ENCODE measurements around the gene SMTNL2.

Gene SMTNL2

DNA sequence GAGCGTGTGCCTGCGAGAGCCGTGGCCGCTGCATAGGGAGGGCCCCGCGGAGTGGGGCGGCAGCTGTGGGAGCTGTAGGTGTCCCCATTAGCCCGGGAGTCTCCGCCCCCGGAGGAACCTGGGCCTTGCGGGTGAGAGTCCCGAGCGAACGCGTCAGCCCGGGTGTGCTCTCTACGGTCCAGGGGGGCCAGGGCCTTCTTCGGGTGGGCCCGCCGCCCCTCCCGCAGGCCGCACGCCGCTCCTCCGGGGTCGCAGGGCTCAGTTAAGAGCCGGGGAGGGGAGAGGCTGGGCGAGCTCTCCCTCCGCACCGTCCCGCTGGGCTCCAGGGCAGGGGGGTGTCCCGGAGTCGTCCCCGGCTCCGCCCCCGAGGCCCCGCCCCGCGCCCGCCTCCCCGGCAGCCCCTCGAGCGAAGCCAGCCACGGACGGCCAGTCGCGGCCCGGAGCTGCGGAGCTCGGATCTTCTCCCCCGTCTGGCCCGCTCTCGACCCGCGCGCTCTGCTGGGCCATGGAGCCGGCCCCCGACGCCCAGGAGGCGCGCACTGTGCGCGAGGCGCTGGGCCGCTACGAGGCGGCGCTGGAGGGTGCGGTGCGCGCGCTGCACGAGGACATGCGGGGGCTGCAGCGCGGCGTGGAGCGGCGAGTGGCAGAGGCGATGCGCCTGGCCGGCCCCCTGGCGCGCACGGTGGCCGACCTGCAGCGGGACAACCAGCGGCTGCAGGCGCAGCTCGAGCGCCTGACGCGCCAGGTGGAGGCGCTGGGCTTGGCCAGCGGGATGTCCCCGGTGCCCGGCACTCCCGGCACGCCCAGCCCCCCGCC lies at the start of gene SMTNL2:
TSS of gene SMTNL2 (plus strand) at position 429 of the 816 bp plus-strand sequence. CDS start at position 506, 77 bp downstream.
- Mint-ChIP-seq H3K4me1 (peaks cover 85% of the 10 kb centered on the region), H3K4me3 (peak within 1 kb of the TSS; percentile 89), H3K36me3 (ENCODE audit: low read depth) (no peaks in the 10 kb centered on the region), H3K9me3 (no peaks in the 10 kb centered on the region), H3K27ac (no peak within 1 kb of the TSS), H3K27me3 (ENCODE audit: low read depth, poor library complexity) (peaks cover 54% of the 10 kb centered on the region)
- peak; percentile 84 for DNase-seq
- TF ChIP-seq, protein P1, sequence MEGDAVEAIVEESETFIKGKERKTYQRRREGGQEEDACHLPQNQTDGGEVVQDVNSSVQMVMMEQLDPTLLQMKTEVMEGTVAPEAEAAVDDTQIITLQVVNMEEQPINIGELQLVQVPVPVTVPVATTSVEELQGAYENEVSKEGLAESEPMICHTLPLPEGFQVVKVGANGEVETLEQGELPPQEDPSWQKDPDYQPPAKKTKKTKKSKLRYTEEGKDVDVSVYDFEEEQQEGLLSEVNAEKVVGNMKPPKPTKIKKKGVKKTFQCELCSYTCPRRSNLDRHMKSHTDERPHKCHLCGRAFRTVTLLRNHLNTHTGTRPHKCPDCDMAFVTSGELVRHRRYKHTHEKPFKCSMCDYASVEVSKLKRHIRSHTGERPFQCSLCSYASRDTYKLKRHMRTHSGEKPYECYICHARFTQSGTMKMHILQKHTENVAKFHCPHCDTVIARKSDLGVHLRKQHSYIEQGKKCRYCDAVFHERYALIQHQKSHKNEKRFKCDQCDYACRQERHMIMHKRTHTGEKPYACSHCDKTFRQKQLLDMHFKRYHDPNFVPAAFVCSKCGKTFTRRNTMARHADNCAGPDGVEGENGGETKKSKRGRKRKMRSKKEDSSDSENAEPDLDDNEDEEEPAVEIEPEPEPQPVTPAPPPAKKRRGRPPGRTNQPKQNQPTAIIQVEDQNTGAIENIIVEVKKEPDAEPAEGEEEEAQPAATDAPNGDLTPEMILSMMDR (IDR thresholded peaks at IDR 0.05), result no peak

DNA sequence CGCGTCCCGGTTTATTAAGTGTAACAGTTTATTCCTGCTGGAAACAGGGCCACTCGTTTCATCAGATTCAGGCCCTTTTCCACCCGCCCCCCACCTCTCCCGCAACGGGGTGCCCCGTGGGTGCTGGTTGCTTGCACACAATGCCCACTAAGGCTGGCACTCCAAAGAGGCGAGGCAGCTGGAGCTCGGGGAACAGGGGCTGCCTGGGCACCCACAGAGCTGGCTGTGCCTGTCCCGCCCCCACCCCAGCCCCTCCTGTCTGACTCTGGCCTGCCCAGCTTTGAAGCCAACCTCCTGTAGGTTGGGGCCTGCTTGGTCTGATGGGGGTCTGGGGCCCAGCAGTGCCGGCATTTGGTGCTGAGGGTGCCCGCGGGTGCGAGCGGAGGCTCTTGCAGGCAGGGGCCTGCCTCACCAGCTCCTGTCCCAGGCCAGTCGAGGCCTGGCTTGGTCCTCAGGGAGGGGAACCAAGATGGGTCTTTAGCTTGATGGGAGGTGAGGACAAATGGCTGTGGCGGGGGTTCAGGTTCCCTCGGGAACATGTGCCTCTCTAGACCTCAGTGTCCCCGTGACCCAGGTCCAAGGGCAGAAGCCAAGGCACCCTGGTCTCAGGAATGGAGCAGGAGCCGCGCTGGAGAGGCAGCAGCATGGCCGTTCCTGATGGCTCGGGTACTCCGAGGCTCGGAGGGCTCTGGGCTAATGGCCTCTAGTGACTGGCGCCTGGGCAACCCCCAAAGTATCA lies 49.2 kb upstream of the SMTNL2 start:
- Mint-ChIP-seq H3K4me1 (peaks cover 35% of the 10 kb centered on the region), H3K36me3 (ENCODE audit: low read depth) (peaks cover 4% of the 10 kb centered on the region), H3K27ac (no peak overlapping the region), H3K9me3 (no peaks in the 10 kb centered on the region), H3K27me3 (ENCODE audit: low read depth, poor library complexity) (peaks cover 7% of the 10 kb centered on the region), H3K4me3 (no peak overlapping the region)
- DNase-seq, result no peak
- TF ChIP-seq, protein P1 (IDR thresholded peaks at IDR 0.05), result no peak

DNA sequence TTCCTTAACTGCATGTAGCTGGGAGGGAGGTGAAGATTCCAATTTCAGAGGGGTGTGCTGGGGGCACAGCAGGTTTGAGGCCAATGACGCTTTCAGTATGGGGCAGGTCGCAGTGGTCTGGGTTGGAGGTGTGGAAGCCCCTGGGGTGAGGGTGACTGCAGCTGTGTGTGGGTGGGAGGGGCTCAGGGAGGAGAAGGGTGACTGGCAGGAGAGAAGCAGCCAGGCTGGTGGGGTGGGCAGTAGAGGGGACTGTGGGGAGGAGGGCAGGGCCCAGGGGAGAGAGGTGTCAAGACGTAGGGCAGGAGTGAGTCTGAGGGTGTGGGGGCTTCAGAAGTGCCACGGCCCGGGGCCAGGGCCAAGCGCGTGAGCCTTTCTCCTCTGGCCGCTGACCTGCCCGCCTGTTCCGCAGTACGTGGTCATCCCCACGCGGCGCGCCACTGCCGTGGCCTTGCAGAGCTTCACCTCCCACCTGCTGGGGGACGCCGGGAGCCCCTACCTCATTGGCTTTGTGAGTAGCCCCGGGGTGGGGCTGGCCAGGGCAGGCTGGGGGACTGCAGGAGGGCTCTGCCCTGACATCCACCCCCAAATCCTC lies 48.6 kb upstream of the SMTNL2 start:
- TF ChIP-seq, protein P1 (IDR thresholded peaks at IDR 0.05), result no peak
- no peaks in the 10 kb centered on the region for H3K9me3 Mint-ChIP-seq
- DNase-seq, result no peak
- peaks cover 3% of the 10 kb centered on the region for H3K27me3 Mint-ChIP-seq (ENCODE audit: low read depth, poor library complexity)
- no peak overlapping the region for H3K27ac Mint-ChIP-seq
- no peak overlapping the region for H3K4me3 Mint-ChIP-seq
- H3K36me3 Mint-ChIP-seq (ENCODE audit: low read depth), result peaks cover 4% of the 10 kb centered on the region
- peaks cover 42% of the 10 kb centered on the region for H3K4me1 Mint-ChIP-seq

DNA sequence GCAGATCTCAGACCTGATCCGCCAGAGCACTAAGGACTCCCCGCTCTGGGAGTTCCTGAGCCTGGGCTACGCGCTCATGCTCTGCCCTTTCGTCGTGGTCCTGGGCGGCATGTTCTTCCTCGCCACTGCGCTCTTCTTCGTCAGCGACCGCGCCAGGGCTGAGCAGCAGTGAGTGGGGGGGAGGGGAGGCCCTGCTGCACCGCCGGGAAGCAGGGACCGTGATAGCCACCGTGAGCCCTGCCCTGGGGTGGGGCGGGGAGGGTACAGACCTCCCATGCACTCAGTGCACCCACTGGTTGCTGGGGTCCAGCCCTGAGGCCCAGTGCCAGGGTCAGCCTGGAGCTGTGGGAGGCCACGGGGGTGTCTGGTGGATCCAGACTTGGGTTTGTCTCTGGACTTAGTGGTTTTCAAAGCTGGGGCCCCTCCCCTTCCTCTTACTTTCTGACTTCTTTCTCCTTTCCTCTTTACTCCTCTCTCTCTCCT lies 48.0 kb upstream of the SMTNL2 start:
- Mint-ChIP-seq H3K27me3 (ENCODE audit: low read depth, poor library complexity) (peaks cover 2% of the 10 kb centered on the region), H3K27ac (no peak overlapping the region), H3K4me1 (peaks cover 47% of the 10 kb centered on the region), H3K36me3 (ENCODE audit: low read depth) (peaks cover 4% of the 10 kb centered on the region), H3K9me3 (no peaks in the 10 kb centered on the region), H3K4me3 (peak overlapping the region; percentile 36)
- TF ChIP-seq, protein P1 (IDR thresholded peaks at IDR 0.05), result no peak
- DNase-seq, result no peak

DNA sequence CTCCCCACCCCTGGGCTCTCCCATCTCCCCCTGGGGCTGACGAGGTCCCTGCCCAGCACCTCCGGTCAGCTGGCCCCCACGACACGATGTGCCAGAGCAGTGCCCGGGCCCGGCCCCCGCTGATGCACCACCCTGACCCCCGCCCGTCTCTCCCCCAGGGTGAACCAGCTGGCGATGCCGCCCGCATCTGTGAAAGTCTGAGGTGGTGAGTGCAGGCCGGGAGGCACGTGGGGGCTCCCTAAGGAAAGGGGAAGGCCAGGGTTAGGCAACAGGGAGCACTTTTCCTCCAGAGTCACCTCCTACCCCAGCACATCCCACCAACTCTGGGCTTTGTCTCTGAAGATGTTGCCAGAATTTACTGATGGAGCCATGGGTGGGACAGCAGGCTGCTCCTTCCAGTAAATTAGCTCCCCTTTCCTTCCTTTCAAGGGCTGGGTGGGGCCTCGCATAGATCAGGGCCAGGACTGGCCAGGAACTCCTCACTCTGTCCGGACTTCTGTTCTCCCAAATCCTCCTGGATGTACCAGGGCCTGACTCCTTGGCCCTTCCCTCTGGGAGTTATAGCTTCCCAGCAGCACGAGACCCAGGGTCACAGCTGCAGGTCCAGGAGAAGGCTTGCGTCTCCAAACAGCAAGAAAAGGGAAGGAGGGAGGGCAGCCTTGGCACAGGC lies 47.5 kb upstream of the SMTNL2 start:
- H3K4me3 Mint-ChIP-seq, result no peak overlapping the region
- DNase-seq, result no peak
- no peak overlapping the region for H3K27ac Mint-ChIP-seq
- H3K36me3 Mint-ChIP-seq (ENCODE audit: low read depth), result peaks cover 4% of the 10 kb centered on the region
- no peaks in the 10 kb centered on the region for H3K27me3 Mint-ChIP-seq (ENCODE audit: low read depth, poor library complexity)
- no peaks in the 10 kb centered on the region for H3K9me3 Mint-ChIP-seq
- TF ChIP-seq, protein P1 (IDR thresholded peaks at IDR 0.05), result no peak
- H3K4me1 Mint-ChIP-seq, result peaks cover 48% of the 10 kb centered on the region
